Activated CD4-positive, CD25-positive, alpha-beta regulatory T cell treated with anti-CD3 and anti-CD28 coated beads, Interleukin-2, amount 50 U/mL, for 24 hours (primary cell): ENCODE data around the gene TIMP1.
"Not testable (repeated sequence)": the region's sequence is repeated elsewhere in the genome, so short reads cannot be mapped to it uniquely, and the experiment has no call there.

Source experiments
- ATAC-seq, 2 donors: fragments of 150-1000 bp; cut with Tn5 transposase; one replicate each; pipeline ENCODE4 v1.10.0; 2021; ENCODE audit warnings: mild to moderate bottlenecking in 1 of 2, moderate library complexity in 1 of 2

Gene TIMP1

GRCh38 chrX:47573341-47574075, 8.7 kb upstream of the TIMP1 start:
- no peak for ATAC-seq

- no peak for ATAC-seq
Measured at GRCh38 chrX:47574076-47574546, 8.1 kb upstream of the TIMP1 start.

DNA sequence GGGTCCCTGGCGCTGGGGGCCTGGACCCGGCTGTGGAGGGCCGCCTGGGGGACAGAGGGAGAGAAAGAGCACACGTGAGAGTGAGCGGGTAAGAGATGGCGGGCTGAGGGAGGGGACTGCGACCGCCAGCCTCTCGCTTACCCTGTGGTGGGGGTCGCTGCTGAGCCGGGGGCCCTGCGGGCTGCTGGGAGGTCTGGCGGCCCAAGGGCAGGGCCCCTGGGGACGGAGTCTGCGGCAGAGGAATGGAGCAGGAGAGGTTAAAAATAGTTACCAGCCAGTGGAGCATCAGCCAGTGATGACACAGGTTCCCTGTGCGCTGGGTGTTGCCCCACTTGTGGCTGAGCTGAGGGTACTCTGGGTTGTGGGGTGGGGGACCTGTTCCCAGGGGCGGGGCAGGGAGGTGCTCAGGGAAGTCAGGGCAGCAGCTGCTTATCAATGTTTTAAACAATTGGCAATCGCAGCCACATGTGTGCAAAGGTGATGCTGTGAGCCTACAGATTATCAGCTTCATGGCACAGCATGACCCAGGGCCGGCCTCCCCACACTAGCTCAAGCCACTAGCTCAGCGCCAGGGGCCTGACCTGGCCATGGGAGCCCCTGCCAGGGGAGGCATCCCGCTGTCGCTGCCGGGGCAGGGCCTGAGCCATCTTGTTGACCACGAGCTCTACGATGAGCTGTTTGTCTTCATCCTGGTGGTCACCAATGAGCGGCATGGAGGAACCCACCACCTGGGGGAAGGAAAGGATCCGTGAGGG, 7.5 kb upstream of the TIMP1 start:
- ATAC-seq = no peak

- no peak for ATAC-seq
Measured at GRCh38 chrX:47576021-47576898, 6.0 kb upstream of the TIMP1 start.

DNA sequence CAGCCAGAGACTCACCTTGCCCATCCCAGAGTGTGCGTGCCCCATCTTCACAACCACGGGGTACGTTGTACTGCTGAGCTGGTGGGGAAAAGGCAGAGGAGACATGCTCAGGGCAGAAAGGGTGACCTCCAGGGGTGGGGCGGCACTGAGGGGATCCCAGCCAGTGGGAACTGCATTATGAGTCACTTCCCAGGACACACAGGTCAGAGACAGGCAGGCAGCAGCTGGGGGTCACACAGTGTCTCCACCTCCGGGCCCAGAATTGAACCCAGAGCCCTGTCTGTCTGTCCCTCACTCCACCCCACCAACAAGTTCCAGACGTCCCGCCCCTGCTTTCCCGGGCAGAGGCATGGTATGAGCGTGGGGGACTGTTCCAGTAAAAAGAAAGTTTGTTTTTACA, 4.8 kb upstream of the TIMP1 start:
- ATAC-seq = no peak

- ATAC-seq = no peak
Measured at GRCh38 chrX:47577901-47578300, 4.3 kb upstream of the TIMP1 start.

DNA sequence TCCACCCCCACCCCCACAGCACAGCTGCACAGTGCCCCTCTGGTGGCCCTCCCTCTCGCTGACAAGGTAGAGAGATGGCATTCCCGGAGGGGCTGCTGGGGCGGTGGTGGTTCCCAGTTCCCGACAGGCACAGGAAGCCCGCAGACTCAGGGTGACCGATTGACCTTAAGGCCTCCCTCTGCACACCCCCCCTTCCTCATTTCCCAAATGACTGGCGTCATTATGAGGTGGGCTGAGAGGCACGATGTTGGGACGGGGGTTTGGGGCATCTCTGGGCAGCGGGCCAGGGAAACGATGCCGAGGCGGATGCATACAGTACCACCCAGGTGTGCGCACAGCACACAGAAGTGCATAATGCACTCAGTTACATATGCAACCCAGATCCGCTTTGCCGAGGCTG, 3.5 kb upstream of the TIMP1 start:
- ATAC-seq = no peak

GRCh38 chrX:47579537-47579936, 2.7 kb upstream of the TIMP1 start:
- ATAC-seq = peak; percentile 76 to 82

- no peak for ATAC-seq
Measured at GRCh38 chrX:47583240-47583861, 1.1 kb downstream of the TIMP1 start.

DNA sequence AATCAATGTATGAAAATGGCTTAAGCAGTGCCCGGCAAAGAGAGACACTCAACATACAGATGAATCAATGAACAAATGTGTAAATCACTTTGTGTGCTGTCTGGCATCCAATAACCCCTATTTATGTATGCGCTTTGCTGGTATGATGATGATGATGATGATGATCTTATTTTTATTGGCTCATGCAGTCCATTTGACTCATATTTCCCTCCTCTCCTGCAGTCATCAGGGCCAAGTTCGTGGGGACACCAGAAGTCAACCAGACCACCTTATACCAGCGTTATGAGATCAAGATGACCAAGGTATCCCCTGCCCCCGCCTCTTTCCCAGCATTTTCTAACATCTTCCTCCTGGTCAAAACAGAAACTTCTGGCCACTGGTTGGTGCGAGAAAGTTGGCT, 2.5 kb downstream of the TIMP1 start:
- ATAC-seq = no peak

DNA sequence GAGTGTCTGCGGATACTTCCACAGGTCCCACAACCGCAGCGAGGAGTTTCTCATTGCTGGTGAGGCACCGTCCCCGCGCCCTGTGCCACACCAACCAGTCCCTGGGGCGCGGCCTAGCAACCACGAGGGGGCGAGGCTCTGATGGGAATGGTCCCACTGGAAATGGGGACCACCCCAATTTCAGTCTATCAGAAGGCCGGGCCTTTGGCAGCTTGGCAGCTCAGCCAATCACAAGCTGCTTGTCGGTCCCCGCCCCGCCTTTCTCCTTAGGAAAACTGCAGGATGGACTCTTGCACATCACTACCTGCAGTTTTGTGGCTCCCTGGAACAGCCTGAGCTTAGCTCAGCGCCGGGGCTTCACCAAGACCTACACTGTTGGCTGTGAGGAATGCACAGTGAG, 3.0 kb downstream of the TIMP1 start:
- no peak for ATAC-seq

DNA sequence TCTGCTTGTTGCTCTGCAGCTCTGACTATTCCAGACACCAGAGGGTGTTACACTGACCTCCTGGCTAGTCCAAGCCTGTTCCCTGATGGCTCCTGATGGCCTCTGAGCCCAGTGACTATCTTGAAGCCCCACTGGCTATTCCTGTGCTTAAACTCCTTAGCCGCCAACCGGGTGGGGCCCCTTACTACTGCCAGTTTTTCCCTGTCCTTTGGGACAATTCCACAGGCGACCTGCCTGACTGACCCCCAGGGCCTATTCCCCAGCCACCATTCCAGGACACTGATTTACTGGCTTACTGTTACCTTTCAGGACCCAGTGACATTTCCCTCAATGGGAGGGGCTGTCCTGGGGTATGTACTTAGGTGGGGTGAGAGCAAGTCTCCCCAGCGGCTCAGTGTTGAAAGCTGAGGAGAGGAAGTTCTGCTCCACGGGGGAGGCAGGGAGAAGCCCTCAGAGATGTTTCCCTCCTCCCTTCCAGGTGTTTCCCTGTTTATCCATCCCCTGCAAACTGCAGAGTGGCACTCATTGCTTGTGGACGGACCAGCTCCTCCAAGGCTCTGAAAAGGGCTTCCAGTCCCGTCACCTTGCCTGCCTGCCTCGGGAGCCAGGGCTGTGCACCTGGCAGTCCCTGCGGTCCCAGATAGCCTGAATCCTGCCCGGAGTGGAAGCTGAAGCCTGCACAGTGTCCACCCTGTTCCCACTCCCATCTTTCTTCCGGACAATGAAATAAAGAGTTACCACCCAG, 4.0 kb downstream of the TIMP1 start:
- ATAC-seq = no peak

DNA sequence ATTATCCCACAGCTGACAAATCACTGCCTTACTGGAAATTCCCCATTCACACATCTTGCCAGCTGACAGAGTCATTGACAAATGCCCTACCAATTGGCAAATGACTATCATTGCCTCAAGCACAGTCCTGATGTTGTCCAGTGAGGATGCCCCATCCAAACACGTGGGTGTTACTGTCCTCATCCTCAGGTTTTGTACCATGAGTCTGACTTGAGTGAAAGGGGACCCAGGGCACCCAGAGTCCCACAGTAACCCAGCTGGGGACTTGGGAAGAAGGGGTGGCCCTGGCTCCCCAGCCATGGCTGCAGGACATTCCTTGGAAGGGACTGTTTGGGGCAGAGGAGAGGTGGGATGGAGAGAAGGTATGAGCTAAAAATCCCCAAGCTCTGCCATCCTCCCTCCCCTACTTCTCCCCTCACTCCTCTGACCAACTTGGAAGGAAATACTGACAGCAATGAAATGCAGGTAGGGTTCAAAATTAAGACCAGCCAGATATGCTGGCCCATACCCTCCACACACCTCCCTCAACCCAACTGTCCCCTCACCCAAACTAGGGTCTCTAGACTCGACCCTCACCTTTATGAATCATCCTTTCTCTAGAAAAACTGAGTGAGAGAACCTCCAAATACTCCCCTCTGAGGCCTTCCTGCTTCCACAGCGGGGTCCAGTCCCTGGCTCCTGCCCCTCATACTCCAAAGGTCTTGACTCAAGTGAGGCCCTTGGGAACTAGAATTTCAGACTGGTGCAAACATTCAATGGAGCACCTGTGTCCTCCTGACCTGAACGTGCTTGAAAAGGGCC, 5.1 kb downstream of the TIMP1 start:
- no peak for ATAC-seq

- ATAC-seq = no peak
Measured at GRCh38 chrX:47587906-47588735, 5.9 kb downstream of the TIMP1 start.

GRCh38 chrX:47590984-47591383, 8.7 kb downstream of the TIMP1 start:
- no peak for ATAC-seq

GRCh38 chrX:47593522-47593921, 11.3 kb downstream of the TIMP1 start:
- ATAC-seq = no peak

- ATAC-seq = no peak
Measured at GRCh38 chrX:47595716-47596251, 13.5 kb downstream of the TIMP1 start.

DNA sequence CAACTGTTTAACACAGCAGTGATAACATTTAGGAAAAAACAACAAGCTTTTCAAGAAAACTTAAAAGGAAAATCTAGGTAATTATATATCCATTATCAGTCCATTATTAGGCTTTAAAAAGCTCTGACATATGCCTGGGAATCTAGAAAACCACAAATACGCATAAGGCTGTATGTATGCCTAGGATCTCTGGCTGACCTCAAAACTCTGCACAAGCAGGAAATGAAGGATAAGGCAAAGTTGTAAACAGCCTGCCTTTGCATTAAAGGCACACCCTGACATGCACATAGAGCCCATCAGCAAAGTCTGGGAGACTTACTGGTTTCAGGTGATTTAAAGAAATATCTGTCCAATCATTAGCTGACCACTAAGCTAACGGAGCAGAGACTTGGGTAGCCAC, 14.0 kb downstream of the TIMP1 start:
- ATAC-seq = no peak

GRCh38 chrX:47597222-47597621, 15.0 kb downstream of the TIMP1 start:
- no peak for ATAC-seq

DNA sequence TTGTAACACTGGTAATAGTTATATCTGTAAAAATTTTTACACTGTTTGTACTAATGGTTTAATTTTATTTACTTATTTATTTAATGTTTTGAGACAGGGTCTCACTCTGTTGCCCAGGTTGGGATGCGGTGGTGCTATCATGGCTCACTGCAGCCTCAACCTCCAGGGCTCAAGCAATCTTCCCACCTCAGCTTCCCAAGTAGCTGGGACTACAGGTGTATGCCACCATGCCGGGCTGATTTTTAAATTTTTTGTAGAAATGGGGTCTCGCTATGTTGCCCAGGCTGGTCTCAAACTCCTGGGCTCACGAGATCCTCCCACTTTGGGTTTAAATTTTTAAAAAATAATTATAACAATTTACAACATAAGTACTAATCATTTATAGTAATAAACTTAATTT, 20.9 kb downstream of the TIMP1 start:
- not testable (repeated sequence) for ATAC-seq
